HG02981 (cell line): ENCODE measurements around the gene ALKAL2.
"Not testable (repeated sequence)": the region's sequence is repeated elsewhere in the genome, so short reads cannot be mapped to it uniquely, and the experiment has no call there.

Experiments
- ATAC-seq: cut with Tn5 transposase; IDR thresholded peaks from one replicate; pipeline ENCODE4 v1.9.1; 2021; ENCODE audit warnings: mild to moderate bottlenecking, moderate library complexity; ENCODE audit not compliant: unreplicated experiment

ALKAL2 gene, protein sequence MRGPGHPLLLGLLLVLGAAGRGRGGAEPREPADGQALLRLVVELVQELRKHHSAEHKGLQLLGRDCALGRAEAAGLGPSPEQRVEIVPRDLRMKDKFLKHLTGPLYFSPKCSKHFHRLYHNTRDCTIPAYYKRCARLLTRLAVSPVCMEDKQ

DNA sequence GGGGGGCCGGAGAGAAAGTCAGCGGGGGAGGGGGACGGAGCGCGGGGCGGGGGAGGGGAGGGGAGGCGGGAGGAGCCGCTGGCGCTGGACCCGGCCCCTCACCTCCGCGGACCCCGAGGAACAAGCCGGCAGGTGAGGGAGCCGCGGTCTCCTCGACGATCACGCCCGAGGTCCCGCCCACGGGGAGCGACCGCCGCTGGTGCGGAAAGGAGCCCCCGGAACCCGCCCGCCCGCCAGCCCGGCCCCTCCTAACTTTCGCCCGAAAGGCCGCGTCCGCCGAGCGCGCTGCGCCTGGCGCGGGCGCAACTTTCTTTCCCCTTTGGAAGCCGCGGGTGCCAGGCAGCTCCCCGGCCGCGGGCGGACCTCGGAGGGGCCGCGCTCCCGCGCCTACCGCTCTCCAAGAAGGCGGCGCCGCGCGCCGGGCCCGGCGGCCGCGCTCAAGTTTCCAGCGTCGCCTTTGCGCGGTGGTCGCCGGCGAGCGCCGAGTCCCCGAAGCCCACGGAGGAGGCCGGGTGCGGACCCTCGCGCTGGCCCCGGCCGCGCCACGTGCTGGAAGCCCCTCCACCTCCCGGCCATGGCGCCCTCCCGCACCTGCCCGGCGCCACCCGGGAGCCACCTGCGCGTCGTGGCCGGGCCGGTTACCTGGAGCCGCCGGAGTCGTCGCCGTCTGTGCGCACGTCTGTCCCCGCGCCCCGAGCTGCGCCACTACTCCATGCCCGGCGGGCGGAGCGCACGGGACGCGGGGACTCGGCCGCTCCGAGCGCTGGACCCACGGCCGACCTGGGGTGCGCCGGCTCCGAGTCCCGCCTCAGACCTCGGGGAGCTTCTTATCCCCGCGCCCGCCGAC, at the start of gene ALKAL2:
TSS of gene ALKAL2 (minus strand) at position 181 of the 847 bp plus-strand sequence. CDS start 256 bp downstream, outside the sequence.
- ATAC-seq: peak; percentile 20

DNA sequence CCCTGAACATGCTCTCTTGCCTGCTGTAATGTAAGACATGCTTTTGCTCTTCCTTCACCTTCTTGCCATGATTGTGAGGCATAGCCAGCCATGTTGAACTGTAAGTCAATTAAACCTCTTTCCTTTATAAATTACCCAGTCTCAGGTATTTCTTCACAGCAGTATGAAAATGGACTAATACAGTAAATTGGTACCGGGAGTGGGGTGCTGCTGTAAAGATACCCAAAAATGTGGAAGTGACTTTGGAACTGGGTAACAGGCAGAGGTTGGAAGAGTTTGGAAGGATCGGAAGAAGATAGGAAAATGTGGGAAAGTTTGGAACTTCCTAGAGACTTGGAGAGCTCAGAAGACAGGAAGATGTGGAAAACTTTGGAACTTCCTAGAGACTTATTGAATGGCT, 49.1 kb upstream of the ALKAL2 start:
- not testable (repeated sequence) for ATAC-seq

DNA sequence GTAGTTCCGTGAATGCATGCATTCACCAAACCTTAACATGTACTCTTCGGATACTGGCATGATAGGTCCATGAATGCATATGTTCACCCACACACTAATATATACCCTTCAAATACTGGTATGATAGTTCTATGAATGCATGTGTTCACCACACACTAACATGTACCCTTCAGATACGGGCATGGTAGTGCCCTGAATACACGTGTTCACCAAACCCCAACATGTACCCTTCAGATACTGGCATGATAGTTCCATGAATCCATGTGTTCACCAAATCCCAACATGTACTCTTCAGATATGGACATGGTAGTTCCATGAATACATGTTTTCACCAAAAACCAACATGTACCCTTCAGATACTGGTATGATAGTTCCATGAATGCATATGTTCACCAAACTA, 48.5 kb upstream of the ALKAL2 start:
- no peak for ATAC-seq

DNA sequence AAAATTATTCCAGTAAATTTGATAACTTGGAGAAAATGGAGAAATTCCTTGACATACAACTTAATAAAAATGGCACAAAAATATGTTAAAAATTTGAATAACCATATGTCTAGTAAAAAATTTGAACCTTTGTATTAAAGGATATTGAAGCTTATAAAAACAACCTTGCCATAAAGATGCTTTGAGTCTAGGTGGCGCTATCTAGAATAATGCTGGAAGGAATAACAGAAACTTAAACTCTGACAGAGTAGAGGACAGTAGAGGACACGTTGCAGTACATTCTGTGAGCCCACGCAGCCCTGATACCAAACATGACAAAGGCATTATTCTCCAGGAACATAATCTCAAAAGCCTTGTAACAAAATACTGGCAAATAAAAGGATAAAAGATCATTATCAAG, 44.7 kb upstream of the ALKAL2 start:
- no peak for ATAC-seq

DNA sequence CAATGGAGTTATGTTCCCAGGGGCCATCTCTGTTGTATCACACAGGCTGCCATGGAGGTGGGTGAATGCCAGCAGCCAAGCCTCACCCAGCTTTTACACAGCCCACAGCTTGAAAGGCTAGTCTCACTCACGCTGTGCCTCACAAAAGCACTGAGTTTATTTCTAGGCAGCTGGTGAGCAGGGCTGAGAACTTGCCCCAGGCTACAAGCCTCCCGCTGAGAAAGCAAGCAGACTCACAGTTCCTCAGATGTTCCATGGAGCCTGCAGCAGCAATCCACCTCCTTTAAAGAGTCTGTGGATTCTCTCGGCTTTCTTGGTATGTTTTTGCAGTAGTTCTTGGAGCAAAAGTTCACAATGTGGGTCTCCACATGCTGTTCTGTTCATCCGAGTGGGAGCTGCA, 40.9 kb upstream of the ALKAL2 start:
- ATAC-seq: no peak

DNA sequence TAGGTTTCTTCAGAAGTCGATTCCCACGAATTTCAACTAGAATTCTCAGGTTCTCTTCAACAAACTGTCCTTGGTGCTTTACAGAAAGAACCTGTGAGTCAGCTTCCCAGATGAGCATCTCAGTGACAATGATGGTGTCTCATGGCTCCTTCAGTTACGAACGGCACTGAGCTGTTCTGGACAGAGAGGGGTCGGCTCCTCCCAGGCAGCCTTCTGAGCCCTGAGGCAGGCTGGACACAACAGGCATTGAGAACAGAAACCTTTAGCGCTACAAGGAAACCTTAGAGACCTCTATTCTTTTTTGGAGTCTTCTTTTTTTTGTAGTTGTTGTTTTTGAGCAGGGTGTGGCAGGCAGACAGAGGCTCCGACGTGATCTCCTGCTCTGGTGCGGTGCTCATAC, 35.1 kb upstream of the ALKAL2 start:
- no peak for ATAC-seq

DNA sequence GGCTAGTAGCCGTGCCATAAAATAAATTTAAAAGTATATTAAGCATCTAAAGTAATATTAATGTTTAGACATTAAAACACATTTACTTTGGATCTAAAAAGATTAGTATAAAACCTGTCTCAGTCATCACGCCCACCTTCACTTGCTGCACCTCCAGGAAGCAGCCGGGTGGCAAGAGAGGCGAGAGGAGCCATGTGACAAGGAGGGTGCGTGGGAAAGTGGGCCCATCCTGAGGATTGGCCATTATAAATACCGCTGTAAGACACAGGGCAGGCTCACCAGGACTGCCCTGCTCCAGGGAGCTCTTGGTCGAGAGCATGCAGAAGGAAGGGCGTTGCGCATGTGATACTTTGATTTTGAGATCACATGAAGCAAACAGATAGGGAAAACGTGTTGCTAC, 34.4 kb upstream of the ALKAL2 start:
- ATAC-seq: no peak

DNA sequence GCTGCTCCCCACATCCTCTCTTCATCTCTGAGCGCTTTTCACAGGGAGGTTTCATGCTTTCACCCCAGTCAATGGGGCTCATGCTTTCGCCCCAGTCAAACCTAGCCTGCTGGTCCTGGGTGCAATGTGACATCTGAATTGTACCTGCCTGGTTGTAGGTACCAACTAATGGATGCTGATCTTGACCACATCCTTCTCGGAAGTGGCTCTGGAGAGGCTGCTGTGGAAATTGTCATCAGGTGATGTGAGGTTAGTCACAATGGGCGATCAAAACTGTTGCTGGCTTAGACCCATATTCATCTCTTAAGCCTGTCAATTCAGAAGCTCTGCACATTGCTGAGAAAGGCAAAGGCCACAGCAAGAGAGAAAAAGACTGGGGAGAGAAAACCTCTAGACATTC, 32.7 kb upstream of the ALKAL2 start:
- ATAC-seq: no peak

DNA sequence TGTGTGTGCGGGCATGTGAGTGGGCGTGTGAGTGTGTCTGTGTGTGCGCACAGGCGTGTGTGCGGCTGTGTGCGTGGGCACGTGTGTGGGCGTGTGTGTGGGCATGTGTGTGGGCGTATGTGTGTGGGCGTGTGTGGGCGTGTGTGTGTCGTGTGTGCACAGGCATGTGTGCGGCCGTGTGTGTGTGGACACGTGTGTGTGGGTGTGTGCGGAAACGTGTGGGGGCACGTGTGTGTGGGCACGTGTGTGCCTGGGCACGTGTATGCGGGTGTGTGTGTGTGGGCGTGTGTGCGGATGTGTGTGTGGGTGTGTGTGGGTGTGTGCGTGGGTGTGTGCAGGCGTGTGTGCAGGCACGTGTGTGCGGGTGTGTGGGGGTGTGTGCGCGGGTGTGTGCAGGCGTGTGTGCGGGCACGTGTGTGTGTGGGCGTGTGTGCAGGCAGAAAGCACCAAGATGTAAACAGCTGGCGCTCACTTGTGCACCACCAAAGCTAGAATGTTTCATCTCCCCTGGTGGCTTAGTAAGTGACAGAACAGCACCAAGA, 31.2 kb upstream of the ALKAL2 start:
- ATAC-seq: no peak

DNA sequence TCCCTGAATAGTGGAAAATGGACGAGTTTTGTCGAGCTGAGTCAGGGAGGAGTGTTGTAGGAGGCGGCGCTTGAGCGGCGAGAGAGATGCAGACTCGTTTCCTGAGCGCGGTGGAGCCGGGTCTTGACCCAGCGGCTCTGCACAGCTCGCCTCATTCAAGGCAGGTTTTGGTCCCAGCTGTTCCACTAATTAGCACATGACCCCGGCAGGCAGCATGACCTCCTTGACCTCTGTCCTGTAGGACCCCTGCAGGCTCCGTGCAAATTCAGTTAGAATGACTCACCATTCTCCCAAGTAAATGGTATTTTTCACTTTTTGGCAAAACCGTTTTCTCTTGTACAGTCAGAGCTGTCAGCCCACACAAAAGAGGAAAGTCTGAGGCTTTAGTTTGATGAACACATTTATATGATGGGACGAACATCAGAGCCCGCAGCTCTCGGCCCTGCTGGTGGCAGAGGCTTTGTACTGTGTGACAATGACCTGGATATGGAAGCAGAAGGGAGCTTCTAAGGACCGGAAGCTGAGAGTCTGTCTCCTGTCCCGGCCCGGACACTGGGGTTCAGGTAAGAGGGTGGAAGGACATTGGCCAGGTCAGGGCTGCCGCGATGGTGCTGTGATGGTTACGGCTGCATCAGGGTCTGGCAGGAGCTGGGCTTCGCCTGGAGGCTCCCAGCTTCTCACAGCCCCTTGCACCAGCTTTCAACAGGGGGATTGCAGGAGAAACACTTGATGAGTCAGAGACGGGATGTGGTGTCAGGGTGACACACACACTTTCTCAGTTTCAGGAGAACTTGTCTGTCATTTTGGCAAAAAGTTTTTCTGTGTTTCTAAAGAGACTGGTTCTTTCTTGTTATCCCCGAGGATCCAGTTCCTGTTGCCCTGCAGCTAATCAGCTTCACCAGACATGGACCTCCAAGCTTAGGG, 29.9 kb upstream of the ALKAL2 start:
- ATAC-seq: peak; percentile 68

DNA sequence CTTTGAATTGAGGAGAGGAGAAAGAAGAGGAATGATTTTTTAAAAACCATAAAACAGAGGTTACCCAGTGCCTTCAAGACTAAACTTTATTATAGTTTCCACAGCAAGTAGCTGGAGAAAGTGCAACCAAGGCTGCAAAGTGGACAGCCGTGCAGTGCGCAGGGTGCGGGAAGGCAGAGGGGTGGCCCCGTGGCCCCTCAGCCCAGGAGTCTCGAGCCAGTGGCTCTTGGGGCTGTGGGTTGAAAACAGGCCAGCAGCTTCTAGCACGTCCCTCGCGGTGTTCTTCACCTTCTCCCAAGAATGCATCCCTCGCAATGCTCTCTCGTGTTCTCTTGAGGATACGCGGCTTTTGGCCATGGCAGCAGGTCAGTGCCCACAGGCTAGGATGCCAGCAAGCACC, 28.5 kb upstream of the ALKAL2 start:
- no peak for ATAC-seq

DNA sequence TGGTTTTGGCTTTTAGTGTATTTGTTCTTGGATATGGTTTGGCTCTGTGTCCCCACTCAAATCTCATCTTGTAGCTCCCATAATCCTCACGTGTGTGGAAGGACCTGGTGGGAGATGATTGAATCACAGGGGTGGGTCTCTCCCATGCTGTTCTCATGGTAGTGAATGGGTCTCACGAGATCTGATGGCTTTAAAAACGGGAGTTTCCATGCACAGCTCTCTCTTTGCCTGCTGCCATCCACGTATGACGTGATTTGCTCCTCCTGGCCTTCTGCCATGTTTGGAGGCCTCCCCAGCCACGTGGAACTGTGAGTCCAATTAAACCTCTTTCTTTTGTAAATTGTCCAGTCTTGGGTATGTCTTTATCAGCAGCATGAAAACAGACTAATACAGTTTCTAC, 28.0 kb upstream of the ALKAL2 start:
- ATAC-seq: not testable (repeated sequence)

DNA sequence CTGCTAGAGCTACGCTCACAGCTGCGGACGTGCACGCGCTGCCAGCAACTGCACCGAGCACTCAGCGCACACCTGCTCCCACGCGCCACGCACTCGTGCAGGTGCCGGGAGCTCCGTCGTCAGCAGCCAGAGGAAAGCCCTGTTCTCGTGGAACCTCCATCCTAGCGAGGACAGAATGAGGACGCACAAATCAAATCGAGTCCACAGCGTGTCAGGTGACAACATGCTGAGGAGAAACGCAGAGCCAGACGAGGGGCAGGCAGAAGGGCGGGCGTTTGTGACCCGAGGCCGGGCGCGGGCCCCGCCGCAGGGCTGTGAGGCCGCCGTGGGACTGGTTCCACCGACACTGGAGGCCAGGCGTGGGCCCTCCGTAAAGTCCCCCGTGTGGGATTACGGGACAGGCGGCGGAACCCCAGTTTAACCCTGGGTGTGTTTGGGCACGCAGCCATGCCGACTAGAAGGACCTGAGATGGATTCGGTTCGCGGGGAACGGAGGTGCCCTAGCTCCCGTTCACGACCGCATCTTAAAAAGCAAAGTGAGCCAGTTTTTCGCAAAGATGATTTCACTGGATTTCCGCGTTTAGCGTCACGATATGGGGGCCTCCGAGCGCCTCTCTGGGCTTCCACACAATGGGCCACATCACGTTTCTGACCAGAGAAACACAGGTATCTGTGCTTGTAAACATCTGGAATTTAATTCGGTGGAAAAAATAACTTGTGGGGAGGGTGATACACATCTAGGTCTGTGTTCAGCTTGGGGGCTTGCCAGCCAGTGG, 26.9 kb upstream of the ALKAL2 start:
- no peak for ATAC-seq

DNA sequence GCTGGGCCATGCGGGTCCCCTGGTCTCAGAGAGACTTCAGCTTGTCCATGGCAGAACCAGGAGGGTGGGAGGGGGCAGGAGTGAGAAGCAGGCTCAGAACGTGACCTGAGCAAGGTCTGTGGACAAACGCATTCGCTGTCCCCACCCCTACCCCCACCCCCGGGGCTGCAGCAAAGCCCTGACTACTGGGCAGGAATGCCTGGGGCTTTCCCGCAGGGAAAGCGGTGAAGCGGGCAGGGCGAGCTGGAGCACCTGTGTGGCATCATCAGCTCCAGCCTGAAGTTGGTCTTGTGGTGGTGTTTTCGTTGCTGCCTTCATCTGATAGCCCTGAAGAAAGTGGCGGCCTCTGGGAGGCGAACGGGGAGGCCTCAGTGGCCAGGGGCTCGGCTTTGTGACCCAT, 26.1 kb upstream of the ALKAL2 start:
- ATAC-seq: no peak

DNA sequence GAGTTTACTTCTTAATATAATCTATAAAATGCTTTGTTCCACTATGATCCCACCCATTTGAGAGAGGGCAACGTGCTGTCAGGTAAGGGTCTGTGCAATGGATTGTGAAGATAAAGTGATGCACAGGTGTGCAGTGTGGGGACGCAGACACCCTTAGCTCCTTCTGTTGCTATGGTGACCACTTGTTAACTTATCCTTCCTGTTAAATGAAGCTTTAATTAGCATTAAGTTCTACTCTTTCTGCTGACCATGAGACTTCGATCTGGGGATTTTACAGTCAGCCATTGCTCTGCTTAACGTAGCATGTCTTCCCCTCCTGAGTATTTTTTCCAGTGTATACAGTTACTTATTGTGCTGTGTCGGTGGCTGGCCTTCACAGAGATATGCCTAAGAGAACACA, 23.1 kb upstream of the ALKAL2 start:
- no peak for ATAC-seq

DNA sequence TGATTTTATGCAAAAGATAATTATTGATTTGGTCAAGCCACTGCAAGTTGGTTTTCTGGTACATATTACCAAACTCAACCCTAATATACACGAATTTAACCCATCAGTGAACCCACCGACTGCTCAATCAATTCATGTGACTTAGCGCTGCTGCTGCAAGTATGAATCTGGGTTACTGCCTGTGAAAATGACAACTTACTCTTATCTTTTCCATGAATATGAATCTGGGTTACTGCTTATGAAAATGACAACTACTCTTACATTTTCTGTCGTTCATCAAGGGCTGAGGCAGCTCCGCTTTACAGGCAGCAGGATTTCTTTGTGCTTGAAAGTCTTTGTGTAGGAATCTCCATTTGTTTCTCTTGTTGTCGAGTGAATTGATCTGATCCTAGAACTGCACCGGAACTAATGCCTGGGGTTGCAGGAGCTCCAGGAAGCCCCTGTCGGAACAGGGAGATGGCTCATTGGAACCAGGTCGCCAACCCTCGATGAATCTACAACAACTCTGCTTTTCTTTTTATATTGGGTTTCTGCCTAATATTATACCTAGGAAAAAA, 22.1 kb upstream of the ALKAL2 start:
- no peak for ATAC-seq

DNA sequence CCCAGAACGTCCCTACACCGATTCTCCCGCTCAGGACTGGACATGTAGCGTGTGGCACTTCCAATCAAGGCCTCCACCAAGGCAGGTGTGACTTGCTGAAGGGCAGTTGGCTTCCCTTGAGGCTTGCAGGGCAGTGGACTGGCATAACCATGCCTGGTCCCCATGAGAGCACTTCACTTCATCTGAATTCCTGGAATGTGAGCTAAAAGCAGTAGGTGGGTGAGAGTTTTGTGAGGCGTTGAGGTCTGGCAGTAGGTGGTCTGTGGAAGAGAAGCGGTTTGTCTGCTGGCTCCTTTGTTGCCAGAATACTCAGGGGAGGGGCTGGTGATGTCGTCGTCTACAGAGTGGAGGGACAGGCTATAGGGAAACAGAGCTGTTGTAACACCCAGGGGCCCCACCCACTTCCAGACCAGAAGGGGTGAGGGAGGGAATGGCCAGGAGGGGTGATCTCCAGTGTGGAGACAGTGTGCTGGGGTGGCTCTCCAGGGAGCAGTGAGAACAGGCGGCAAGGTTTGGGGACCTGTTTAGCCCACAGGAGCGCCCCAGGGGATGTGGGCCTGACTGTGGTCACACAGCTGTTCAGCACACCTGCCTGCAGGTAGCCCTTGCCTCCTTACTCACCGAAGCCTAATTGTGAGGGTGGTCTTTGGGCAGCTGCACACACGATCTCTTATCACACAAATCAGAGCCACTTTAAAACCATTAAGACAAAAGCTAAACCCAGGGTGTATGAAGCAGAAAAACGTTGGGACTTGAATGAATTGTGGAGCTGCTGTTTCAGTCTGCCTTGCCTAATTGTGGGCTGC, 21.5 kb upstream of the ALKAL2 start:
- ATAC-seq: no peak

DNA sequence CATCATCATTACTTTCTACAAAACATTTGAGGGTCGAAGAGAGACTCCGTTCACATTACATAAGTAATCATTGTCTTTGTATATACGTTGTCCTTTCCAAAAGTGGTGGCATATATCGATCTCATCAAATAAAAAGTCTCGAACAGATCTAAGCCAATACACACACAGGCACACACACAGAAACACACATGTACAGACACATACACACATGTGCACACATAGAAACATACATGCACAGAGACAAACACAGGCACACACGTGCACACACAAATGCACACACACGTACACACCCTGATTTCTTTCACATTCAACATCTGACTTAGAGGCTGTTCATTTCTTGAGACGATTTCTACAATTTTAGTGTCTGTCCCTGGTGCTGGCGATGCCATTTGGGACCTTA, 17.5 kb upstream of the ALKAL2 start:
- no peak for ATAC-seq

DNA sequence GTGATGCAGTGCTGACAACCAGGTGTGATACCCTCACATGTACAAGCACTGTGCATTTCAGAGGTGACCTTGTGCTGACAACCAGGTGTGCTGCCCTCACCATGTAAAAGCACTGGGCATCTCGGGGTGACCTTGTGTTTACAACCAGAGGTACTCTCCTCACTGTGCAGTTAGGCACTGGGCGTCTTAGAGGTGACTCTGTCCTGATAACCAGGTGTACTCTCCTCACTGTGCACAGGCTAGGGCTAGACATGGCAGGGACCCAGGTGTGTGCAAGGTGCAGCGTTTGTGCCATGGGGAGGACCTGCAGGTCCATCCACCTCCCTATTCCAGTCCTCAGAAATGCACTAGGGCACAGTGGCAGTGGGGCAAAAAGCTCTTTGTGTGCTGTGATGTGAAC, 8.5 kb upstream of the ALKAL2 start:
- no peak for ATAC-seq
